GM21447 (cell line): ENCODE measurements around the gene IMPG2.
"Not testable (repeated sequence)": the region's sequence is repeated elsewhere in the genome, so short reads cannot be mapped to it uniquely, and the experiment has no call there.

Experiments
- ATAC-seq: cut with Tn5 transposase; IDR thresholded peaks from one replicate; pipeline ENCODE4 v1.9.1; 2021; ENCODE audit not compliant: unreplicated experiment

Gene IMPG2

GRCh38 chr3:101320475-101320874, at the start of gene IMPG2:
IMPG2 (minus strand) TSS chr3:101320575; CDS start chr3:101320372, 203 bp downstream.
- no peak for ATAC-seq

- no peak for ATAC-seq
Measured at GRCh38 chr3:101362406-101362805, 42.0 kb upstream of the IMPG2 start.

- ATAC-seq, result no peak
Measured at GRCh38 chr3:101351829-101352228, 31.5 kb upstream of the IMPG2 start.

- no peak for ATAC-seq
Measured at GRCh38 chr3:101340591-101340990, 20.2 kb upstream of the IMPG2 start.

- no peak for ATAC-seq
Measured at GRCh38 chr3:101333883-101334282, 13.5 kb upstream of the IMPG2 start.

- ATAC-seq, result no peak
Measured at GRCh38 chr3:101329016-101329673, 8.8 kb upstream of the IMPG2 start.

- ATAC-seq, result no peak
Measured at GRCh38 chr3:101325393-101326134, 5.2 kb upstream of the IMPG2 start.

- no peak for ATAC-seq
Measured at GRCh38 chr3:101319531-101319930, 844 bp downstream of the IMPG2 start.

GRCh38 chr3:101312545-101312944, 7.8 kb downstream of the IMPG2 start:
- no peak for ATAC-seq

- no peak for ATAC-seq
Measured at GRCh38 chr3:101311676-101312075, 8.7 kb downstream of the IMPG2 start.

- no peak for ATAC-seq
Measured at GRCh38 chr3:101310978-101311375, 9.4 kb downstream of the IMPG2 start.

GRCh38 chr3:101308147-101308772, 12.1 kb downstream of the IMPG2 start:
- not testable (repeated sequence) for ATAC-seq

- ATAC-seq, result no peak
Measured at GRCh38 chr3:101303836-101304235, 16.5 kb downstream of the IMPG2 start.

GRCh38 chr3:101303089-101303731, 17.2 kb downstream of the IMPG2 start:
- no peak for ATAC-seq

GRCh38 chr3:101300073-101300472, 20.3 kb downstream of the IMPG2 start:
- no peak for ATAC-seq

- no peak for ATAC-seq
Measured at GRCh38 chr3:101292027-101292426, 28.3 kb downstream of the IMPG2 start.

- ATAC-seq, result no peak
Measured at GRCh38 chr3:101288294-101288693, 32.1 kb downstream of the IMPG2 start.

- no peak for ATAC-seq
Measured at GRCh38 chr3:101284757-101285156, 35.6 kb downstream of the IMPG2 start.

- no peak for ATAC-seq
Measured at GRCh38 chr3:101281521-101282030, 38.8 kb downstream of the IMPG2 start.

- ATAC-seq, result no peak
Measured at GRCh38 chr3:101279765-101280385, 40.5 kb downstream of the IMPG2 start.

- no peak for ATAC-seq
Measured at GRCh38 chr3:101279162-101279561, 41.2 kb downstream of the IMPG2 start.
